ENCODE measurements around the gene RHOT2.

The RHOT2 gene

DNA sequence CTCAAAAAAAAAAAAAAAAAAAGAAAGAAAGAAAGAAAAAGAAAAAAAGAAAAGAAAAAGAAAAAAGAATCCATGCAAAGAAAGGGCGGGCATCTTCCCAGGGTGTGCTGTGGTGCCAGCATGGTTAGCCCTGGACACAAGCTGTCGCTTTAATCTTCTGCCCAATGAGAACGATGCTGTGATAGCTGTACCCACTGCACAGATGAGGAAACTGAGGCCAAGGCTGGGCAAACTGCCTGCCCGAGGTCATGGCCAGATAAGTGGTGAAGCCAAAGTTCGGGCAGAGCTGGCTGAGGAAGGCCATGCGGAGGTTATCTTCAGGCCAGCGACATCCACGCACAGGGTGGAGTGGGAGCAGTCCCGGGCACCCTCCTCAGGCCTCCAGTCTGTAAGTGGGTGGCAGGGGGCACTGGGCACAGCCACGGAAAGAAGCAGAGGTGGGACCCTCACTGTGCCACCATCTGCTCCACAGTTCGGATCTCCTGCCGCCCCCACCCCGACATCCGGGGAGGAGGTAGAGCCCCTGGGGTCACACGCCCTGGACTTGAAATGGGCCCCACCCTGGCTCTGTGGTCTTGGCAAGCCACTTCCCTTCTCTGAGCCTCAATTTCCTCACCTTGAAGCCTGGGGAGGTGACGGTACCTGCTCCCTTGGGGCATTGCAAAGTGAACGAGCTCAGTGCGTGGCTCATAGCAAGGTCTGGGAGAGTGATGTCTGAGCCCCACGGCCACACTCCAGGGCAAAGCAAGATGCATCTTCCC is 31.2 kb downstream of the RHOT2 start:
- Histone ChIP-seq H3K79me2 (ENCODE audit: insufficient read depth, low read depth) (no peaks in the 10 kb centered on the region), H3K9ac (no peak overlapping the region), H3K4me3 (IDR thresholded peaks at IDR 0.05; ENCODE audit: insufficient read depth, low read depth, low read length) (no peak overlapping the region), H3K36me3 (ENCODE audit: insufficient read depth) (no peaks in the 10 kb centered on the region), H3K27ac (no peak overlapping the region), H2AFZ (ENCODE audit: low read depth) (no peak overlapping the region), H4K20me1 (ENCODE audit: insufficient read depth) (no peaks in the 10 kb centered on the region), H3K4me1 (ENCODE audit: low read depth, poor library complexity, severe bottlenecking) (peaks cover 5% of the 10 kb centered on the region), H3K27me3 (ENCODE audit: insufficient read depth, low read depth) (peaks cover 82% of the 10 kb centered on the region), H3K4me2 (no peak overlapping the region)
- TF ChIP-seq, protein P1, sequence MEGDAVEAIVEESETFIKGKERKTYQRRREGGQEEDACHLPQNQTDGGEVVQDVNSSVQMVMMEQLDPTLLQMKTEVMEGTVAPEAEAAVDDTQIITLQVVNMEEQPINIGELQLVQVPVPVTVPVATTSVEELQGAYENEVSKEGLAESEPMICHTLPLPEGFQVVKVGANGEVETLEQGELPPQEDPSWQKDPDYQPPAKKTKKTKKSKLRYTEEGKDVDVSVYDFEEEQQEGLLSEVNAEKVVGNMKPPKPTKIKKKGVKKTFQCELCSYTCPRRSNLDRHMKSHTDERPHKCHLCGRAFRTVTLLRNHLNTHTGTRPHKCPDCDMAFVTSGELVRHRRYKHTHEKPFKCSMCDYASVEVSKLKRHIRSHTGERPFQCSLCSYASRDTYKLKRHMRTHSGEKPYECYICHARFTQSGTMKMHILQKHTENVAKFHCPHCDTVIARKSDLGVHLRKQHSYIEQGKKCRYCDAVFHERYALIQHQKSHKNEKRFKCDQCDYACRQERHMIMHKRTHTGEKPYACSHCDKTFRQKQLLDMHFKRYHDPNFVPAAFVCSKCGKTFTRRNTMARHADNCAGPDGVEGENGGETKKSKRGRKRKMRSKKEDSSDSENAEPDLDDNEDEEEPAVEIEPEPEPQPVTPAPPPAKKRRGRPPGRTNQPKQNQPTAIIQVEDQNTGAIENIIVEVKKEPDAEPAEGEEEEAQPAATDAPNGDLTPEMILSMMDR (conservative IDR thresholded peaks at IDR 0.05; ENCODE audit: low read depth, low read length) = no peak

DNA sequence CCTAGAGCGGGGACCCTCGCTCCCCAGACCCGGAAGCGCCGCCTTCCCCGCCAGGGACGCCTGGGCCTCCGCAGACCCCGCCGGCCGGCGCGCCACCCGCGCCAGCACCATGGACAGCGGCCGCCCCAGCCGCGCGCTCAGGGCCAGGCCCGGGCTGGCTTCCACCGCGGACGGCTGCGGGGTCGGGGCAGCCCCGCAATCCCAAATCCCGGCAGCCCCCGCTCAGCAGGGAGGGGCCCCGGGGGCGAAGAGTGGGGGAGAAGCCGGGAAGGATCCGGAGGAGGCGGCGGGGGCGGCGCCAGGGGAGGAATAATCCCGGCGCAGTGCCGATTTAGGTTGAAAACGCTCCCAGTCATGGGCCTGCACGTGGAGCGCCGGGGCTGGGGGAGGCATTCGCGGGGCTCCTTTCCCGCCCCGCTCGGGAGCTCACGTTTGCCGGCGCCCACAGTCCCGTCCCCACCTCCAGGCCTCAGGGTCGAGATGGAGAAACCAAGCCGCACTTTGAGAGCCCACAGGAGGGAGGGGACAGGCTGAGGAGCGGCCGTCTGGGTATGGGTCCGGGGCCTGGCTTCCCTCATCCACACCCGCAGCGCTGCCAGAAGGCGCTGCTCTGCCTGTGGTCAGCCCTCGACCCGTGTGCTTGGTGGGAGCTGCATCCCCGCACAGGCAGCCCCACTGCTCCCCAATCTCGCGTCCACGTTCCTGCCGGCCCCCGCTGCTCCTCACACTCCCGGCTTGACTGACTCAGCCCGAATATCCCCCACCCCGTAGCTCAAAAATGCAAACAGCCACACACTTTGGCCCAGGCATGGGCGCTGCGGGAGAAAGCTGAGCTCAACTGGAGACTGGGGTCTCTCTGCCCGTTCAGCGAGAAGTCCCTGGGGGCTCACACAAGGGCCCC is 33.0 kb downstream of the RHOT2 start:
- Histone ChIP-seq H2AFZ (ENCODE audit: low read depth) (no peak overlapping the region), H4K20me1 (ENCODE audit: insufficient read depth) (no peaks in the 10 kb centered on the region), H3K4me2 (no peak overlapping the region), H3K27ac (no peak overlapping the region), H3K4me3 (IDR thresholded peaks at IDR 0.05; ENCODE audit: insufficient read depth, low read depth, low read length) (no peak overlapping the region), H3K4me1 (ENCODE audit: low read depth, poor library complexity, severe bottlenecking) (peaks cover 5% of the 10 kb centered on the region), H3K36me3 (ENCODE audit: insufficient read depth) (no peaks in the 10 kb centered on the region), H3K27me3 (ENCODE audit: insufficient read depth, low read depth) (peaks cover 80% of the 10 kb centered on the region), H3K79me2 (ENCODE audit: insufficient read depth, low read depth) (no peaks in the 10 kb centered on the region), H3K9ac (no peak overlapping the region)
- TF ChIP-seq, protein P1 (conservative IDR thresholded peaks at IDR 0.05; ENCODE audit: low read depth, low read length) = no peak

DNA sequence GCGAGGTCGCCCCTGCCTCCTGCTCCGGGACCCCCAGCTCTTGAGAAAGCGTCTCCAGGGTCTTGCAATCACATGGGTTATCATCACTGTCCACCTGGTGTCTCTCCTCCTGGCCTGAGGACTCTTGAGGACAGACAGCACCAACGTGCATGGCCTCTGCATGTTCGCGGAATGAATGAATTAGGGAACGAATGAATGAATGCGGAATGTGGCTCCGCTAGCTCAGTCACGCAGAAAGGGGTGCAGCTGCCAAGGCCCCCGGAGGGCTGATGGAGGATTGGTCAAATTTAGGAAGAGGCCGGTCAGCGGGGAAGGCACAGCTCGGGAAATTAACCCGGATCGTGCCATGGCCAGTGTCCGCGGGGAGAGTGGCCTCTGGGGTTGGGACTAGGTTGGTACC is 34.4 kb downstream of the RHOT2 start:
- Histone ChIP-seq H3K79me2 (ENCODE audit: insufficient read depth, low read depth) (no peaks in the 10 kb centered on the region), H3K27me3 (ENCODE audit: insufficient read depth, low read depth) (peaks cover 91% of the 10 kb centered on the region), H3K4me3 (IDR thresholded peaks at IDR 0.05; ENCODE audit: insufficient read depth, low read depth, low read length) (no peak overlapping the region), H3K9ac (no peak overlapping the region), H3K4me1 (ENCODE audit: low read depth, poor library complexity, severe bottlenecking) (no peaks in the 10 kb centered on the region), H2AFZ (ENCODE audit: low read depth) (no peak overlapping the region), H4K20me1 (ENCODE audit: insufficient read depth) (no peaks in the 10 kb centered on the region), H3K4me2 (no peak overlapping the region), H3K36me3 (ENCODE audit: insufficient read depth) (no peaks in the 10 kb centered on the region), H3K27ac (no peak overlapping the region)
- TF ChIP-seq, protein P1 (conservative IDR thresholded peaks at IDR 0.05; ENCODE audit: low read depth, low read length) = no peak

DNA sequence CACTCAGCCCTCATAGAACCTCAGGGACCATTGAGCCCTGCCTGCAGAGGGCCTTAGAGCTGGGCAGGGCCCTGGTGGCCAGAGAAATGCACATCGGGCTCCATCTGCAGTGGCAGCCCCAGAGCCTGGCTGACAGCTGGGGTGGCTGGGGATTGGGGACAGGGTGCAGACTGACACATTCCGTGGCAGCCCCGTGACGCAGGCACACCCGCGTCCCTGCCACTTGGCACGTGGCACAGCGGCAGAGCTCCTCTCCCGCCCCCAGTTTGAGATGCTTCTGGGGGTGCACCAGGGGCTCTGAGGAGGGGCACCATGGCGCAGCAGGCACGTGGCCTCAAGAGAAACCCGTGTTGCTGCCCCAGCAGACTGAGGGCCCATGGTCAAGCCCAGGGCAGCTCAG is 35.5 kb downstream of the RHOT2 start:
- TF ChIP-seq, protein P1 (conservative IDR thresholded peaks at IDR 0.05; ENCODE audit: low read depth, low read length) = no peak
- Histone ChIP-seq H3K79me2 (ENCODE audit: insufficient read depth, low read depth) (no peaks in the 10 kb centered on the region), H3K4me3 (IDR thresholded peaks at IDR 0.05; ENCODE audit: insufficient read depth, low read depth, low read length) (no peak overlapping the region), H3K4me2 (no peak overlapping the region), H2AFZ (ENCODE audit: low read depth) (no peak overlapping the region), H3K27ac (no peak overlapping the region), H4K20me1 (ENCODE audit: insufficient read depth) (no peaks in the 10 kb centered on the region), H3K36me3 (ENCODE audit: insufficient read depth) (no peaks in the 10 kb centered on the region), H3K4me1 (ENCODE audit: low read depth, poor library complexity, severe bottlenecking) (no peaks in the 10 kb centered on the region), H3K27me3 (ENCODE audit: insufficient read depth, low read depth) (peaks cover 88% of the 10 kb centered on the region), H3K9ac (no peak overlapping the region)

Data from KMS-11 (cell line).